ENCODE results near the gene CC2D1A. TPM values are rescaled to one million over a fixed set of nuclear protein-coding genes. Genes with fewer than 3 reads are reported as not detected.

Gene CC2D1A
- total RNA-seq, 2 donors from 2014 or later: 35.5 to 52.1 TPM

DNA sequence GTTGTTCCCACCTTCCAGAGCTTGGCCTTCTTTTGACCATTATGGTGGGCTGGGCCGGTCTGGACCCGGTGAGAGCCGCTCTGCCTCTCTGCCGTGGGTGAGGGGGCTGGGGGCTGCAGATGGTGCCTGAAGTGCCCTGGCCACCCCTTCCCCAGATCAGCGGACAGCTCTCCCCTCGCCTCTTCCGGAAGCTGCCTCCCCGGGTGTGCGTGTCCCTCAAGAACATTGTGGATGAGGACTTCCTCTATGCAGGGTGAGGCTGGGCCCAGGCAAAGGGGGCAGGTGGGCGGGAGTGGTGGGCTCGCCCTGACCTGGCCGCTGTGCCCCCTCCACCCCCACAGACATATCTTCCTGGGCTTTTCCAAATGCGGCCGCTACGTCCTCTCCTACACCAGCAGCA, 48.2 kb downstream of the CC2D1A start:
- Histone ChIP-seq H3K9me3 (no peaks in the 10 kb centered on the region), H3K27ac (no peak overlapping the region), H3K4me1 (peaks cover 11% of the 10 kb centered on the region), H3K27me3 (no peaks in the 10 kb centered on the region), H3K4me3 (no peak overlapping the region), H3K36me3 (replicated peaks in 1 of 2; ENCODE audit: insufficient read depth in 1 of 2, low read depth in 2 of 2) (peaks cover 6 to 9% of the 10 kb centered on the region in 2 donors)
- WGBS, 2 donors: 90 to 94% methylated on average over 8 to 14 of the region's 15 CpGs
- no peak for TF ChIP-seq POLR2A (IDR thresholded peaks at IDR 0.05)
- TF ChIP-seq, protein P1, sequence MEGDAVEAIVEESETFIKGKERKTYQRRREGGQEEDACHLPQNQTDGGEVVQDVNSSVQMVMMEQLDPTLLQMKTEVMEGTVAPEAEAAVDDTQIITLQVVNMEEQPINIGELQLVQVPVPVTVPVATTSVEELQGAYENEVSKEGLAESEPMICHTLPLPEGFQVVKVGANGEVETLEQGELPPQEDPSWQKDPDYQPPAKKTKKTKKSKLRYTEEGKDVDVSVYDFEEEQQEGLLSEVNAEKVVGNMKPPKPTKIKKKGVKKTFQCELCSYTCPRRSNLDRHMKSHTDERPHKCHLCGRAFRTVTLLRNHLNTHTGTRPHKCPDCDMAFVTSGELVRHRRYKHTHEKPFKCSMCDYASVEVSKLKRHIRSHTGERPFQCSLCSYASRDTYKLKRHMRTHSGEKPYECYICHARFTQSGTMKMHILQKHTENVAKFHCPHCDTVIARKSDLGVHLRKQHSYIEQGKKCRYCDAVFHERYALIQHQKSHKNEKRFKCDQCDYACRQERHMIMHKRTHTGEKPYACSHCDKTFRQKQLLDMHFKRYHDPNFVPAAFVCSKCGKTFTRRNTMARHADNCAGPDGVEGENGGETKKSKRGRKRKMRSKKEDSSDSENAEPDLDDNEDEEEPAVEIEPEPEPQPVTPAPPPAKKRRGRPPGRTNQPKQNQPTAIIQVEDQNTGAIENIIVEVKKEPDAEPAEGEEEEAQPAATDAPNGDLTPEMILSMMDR (IDR thresholded peaks at IDR 0.05): no peak
- DNase-seq (no peak), ATAC-seq (no peak)
- intact Hi-C loops (cut with DNase I): no loop called here

DNA sequence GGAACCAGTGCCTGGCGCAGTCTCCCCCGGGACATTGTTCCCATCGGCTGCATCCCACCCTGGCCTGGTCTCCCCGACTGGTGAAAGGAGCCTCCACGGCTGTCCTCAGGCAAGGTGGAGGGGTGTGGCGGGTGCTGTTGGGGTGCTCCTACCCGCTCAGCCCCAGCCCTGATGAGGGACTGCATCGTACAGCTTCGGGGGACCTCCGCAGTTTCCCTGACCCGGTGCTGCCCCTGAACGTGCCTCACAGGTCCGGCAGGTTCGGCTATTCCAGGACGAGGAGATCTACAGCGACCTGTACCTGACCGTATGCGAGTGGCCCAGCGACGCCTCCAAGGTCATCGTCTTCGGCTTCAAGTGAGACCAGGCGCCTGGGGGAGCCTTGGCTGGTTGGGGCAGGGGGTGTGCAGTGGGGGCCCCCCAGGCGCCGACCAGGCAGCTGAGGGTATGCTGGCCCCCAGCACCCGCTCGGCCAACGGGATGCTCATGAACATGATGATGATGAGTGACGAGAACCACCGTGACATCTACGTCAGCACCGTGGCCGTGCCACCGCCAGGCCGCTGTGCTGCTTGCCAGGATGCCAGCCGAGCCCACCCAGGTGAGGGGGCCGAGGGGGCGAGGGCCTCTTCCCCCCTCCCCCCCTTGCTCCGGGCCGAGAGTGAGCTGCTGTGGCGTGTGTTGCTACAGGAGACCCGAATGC, 49.8 kb downstream of the CC2D1A start:
- no peaks in the 10 kb centered on the region for H3K27me3 ChIP-seq
- no peak overlapping the region for H3K4me3 ChIP-seq
- peaks cover 11% of the 10 kb centered on the region for H3K4me1 ChIP-seq
- 86 to 99% methylated on average over 18 to 34 of the region's 42 CpGs for WGBS, 2 donors
- H3K27ac ChIP-seq: no peak overlapping the region
- intact Hi-C loops (cut with DNase I): no loop called here
- no peak for TF ChIP-seq POLR2A (IDR thresholded peaks at IDR 0.05)
- TF ChIP-seq, protein P1 (IDR thresholded peaks at IDR 0.05): no peak
- peaks cover 6 to 9% of the 10 kb centered on the region in 2 donors for H3K36me3 ChIP-seq (replicated peaks in 1 of 2; ENCODE audit: insufficient read depth in 1 of 2, low read depth in 2 of 2)
- H3K9me3 ChIP-seq: no peaks in the 10 kb centered on the region
- no peak for DNase-seq
- no peak for ATAC-seq

DNA sequence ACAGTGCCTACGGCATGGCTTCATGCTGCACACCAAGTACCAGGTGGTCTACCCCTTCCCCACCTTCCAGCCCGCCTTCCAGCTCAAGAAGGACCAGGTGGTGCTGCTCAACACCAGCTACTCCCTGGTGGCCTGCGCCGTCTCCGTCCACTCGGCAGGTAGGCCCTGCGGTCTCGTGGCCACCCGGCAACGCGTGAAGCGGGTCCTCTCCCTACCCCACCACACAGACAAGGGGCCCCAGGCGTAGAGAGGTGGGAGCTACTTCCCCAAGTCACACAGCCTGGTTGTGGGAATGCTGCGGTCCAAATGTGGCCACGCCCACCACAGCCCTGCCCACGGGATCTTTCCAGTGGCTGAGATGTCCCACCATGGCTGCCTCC, 50.4 kb downstream of the CC2D1A start:
- H3K9me3 ChIP-seq: no peaks in the 10 kb centered on the region
- H3K36me3 ChIP-seq (replicated peaks in 1 of 2; ENCODE audit: insufficient read depth in 1 of 2, low read depth in 2 of 2): peaks cover 6 to 9% of the 10 kb centered on the region in 2 donors
- DNase-seq (no peak), ATAC-seq (no peak)
- no peak overlapping the region for H3K27ac ChIP-seq
- H3K4me3 ChIP-seq: no peak overlapping the region
- WGBS, 2 donors: 94 to 95% methylated on average over 12 to 16 of the region's 16 CpGs
- no peaks in the 10 kb centered on the region for H3K27me3 ChIP-seq
- intact Hi-C loops (cut with DNase I): no loop called here
- peaks cover 11% of the 10 kb centered on the region for H3K4me1 ChIP-seq
- TF ChIP-seq POLR2A (IDR thresholded peaks at IDR 0.05): no peak
- TF ChIP-seq, protein P1 (IDR thresholded peaks at IDR 0.05): no peak

DNA sequence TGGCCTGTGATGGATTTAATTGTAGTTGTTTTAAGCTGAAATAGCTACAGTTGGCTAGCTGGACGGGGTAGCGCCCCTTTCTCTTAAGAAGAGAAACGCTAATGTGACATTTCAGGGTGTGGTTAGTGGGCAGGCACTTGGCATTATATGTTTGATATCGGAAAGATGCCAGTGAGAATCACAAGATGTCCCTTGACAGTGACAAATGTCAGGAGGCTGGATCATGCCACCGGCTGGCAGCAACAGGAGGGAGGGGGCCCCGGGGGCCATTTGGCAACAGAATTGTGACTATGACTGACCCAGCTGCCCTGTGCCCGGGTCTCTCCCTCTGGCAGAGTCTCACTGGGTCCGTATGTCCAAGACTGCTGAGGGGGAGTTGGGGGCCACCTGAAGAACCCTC, 51.0 kb downstream of the CC2D1A start:
- no peak for ATAC-seq
- Histone ChIP-seq H3K4me3 (no peak overlapping the region), H3K27me3 (no peaks in the 10 kb centered on the region), H3K27ac (no peak overlapping the region), H3K4me1 (peaks cover 11% of the 10 kb centered on the region), H3K36me3 (replicated peaks in 1 of 2; ENCODE audit: insufficient read depth in 1 of 2, low read depth in 2 of 2) (peaks cover 6 to 9% of the 10 kb centered on the region in 2 donors), H3K9me3 (no peaks in the 10 kb centered on the region)
- TF ChIP-seq POLR2A (IDR thresholded peaks at IDR 0.05): no peak
- TF ChIP-seq, protein P1 (IDR thresholded peaks at IDR 0.05): no peak
- no peak for DNase-seq
- intact Hi-C loops (cut with DNase I): no loop called here
- 72 to 79% methylated on average over 8 of the region's 8 CpGs for WGBS, 2 donors

DNA sequence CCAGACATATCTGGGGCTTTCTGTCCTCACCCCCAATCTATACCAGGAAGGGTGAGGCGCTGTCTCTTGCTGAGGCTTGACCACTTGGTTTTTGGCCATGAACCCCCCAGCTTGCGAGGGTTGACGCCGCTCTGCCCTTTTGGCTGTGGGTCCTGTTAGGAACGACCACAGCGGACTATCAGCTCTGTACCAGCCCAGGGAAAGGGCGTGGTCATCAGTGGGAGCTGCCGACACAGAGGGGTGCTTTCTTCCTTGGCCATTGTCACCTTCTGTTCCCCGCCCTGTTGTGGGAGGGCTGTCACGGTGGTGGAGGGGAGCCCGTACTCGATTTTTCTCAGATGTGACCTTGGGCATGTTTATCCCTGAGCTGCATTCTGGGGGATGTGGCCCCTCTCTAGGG, 52.0 kb downstream of the CC2D1A start:
- Histone ChIP-seq H3K4me3 (no peak overlapping the region), H3K27ac (no peak overlapping the region), H3K36me3 (replicated peaks in 1 of 2; ENCODE audit: insufficient read depth in 1 of 2, low read depth in 2 of 2) (peaks cover 6 to 9% of the 10 kb centered on the region in 2 donors), H3K27me3 (no peaks in the 10 kb centered on the region), H3K9me3 (no peaks in the 10 kb centered on the region), H3K4me1 (peaks cover 9% of the 10 kb centered on the region)
- DNase-seq (no peak), ATAC-seq (no peak)
- intact Hi-C loops (cut with DNase I): no loop called here
- TF ChIP-seq, protein P1 (IDR thresholded peaks at IDR 0.05): no peak
- no peak for TF ChIP-seq POLR2A (IDR thresholded peaks at IDR 0.05)
- WGBS, 2 donors: 77 to 78% methylated on average over 8 to 12 of the region's 12 CpGs

All from body of pancreas (tissue), 4 donors.